22Rv1 (cell line): ENCODE results near the gene OR4Q3.
"Not testable (repeated sequence)": the region's sequence is repeated elsewhere in the genome, so short reads cannot be mapped to it uniquely, and the experiment has no call there.

Experiments
- ZFX ChIP-seq: fragments of 450-650 bp; IDR thresholded peaks from 2 replicates; pipeline ENCODE4 v1.6.1; 2017; ENCODE audit warnings: antibody characterized with exemption, borderline replicate concordance
- TF ChIP-seq, protein P1 (sequence below): fragments of 450-650 bp; IDR thresholded peaks from 2 replicates; pipeline ENCODE4 v1.5.1; 2017; ENCODE audit warnings: mild to moderate bottlenecking

DNA sequence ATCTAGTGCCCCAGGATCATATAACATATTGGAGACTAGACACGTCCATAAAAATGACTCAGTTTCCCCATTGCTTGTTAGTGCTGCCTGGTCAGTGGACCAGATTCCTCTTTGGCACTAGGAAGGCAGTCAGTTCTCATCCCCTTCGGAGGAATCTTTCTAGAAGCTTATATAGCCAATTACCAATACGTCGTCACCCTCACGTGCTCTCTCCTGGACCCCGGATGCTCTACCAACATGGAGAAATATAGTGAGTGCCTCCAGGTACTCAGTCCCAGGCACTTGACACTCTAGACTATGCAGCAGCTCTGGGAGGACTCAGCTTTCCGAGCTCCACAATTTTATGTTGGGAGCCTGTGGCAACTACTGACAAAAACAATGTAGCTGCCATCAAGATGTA, 44.8 kb downstream of the OR4Q3 start:
- TF ChIP-seq, protein P1, sequence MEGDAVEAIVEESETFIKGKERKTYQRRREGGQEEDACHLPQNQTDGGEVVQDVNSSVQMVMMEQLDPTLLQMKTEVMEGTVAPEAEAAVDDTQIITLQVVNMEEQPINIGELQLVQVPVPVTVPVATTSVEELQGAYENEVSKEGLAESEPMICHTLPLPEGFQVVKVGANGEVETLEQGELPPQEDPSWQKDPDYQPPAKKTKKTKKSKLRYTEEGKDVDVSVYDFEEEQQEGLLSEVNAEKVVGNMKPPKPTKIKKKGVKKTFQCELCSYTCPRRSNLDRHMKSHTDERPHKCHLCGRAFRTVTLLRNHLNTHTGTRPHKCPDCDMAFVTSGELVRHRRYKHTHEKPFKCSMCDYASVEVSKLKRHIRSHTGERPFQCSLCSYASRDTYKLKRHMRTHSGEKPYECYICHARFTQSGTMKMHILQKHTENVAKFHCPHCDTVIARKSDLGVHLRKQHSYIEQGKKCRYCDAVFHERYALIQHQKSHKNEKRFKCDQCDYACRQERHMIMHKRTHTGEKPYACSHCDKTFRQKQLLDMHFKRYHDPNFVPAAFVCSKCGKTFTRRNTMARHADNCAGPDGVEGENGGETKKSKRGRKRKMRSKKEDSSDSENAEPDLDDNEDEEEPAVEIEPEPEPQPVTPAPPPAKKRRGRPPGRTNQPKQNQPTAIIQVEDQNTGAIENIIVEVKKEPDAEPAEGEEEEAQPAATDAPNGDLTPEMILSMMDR: not testable (repeated sequence)
- not testable (repeated sequence) for TF ChIP-seq ZFX
